Urothelium cell line (cell line): Measurements from ENCODE around the gene USP17L30.
"Not testable (repeated sequence)": the region's sequence is repeated elsewhere in the genome, so short reads cannot be mapped to it uniquely, and the experiment has no call there.

Experiments
- DNase-seq: peaks from one replicate; pipeline ENCODE4 v3.0.0; 2011; ENCODE audit warnings: low spot score, mixed read lengths
- FAIRE-seq: peaks from 2 replicates; lab custom pipeline; 2011; peaks lifted over from hg19 to GRCh38; lab: Jason Lieb, UNC

The USP17L30 gene, protein sequence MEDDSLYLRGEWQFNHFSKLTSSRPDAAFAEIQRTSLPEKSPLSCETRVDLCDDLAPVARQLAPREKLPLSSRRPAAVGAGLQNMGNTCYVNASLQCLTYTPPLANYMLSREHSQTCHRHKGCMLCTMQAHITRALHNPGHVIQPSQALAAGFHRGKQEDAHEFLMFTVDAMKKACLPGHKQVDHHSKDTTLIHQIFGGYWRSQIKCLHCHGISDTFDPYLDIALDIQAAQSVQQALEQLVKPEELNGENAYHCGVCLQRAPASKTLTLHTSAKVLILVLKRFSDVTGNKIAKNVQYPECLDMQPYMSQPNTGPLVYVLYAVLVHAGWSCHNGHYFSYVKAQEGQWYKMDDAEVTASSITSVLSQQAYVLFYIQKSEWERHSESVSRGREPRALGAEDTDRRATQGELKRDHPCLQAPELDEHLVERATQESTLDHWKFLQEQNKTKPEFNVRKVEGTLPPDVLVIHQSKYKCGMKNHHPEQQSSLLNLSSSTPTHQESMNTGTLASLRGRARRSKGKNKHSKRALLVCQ

DNA sequence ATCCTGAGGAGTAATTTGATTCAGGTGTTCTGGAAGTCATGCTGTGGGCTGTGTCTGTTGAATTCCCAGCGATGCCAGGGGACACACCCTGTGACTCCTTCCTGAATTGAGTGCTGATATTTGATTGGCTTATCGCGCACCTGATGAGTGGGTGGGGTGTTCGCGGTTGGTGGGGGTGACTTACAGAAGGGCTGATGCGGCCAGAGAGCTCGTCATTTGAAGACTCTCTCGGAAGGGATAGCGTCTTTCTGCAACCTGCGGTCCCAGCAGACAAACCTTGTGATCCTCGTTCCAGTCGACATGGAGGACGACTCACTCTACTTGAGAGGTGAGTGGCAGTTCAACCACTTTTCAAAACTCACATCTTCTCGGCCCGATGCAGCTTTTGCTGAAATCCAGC, at the start of gene USP17L30:
Gene USP17L30 (plus strand): TSS at position 301 of the 400 bp plus-strand sequence. CDS start 0 bp downstream, at position 301.
- DNase-seq, FAIRE-seq: not testable (repeated sequence)

DNA sequence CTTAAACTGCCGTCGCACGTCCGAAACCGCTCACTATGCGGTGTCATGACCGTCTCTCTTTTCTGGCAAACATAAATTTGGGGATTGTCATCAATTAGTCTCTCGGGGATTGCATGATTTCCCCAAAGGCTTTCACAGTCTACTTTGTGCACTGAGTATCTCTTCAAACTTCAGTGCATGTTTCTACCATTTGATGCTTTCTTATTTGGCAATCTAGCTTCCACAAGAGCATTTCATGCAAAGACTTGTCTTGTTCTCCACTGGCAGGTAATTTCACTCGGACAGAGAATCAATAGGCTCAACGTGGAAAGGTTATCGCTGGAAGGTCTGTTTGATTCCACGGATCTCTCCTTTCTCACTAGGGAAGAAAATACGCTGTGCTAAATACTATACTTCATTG, 38.7 kb upstream of the USP17L30 start:
- FAIRE-seq, DNase-seq: not testable (repeated sequence)

DNA sequence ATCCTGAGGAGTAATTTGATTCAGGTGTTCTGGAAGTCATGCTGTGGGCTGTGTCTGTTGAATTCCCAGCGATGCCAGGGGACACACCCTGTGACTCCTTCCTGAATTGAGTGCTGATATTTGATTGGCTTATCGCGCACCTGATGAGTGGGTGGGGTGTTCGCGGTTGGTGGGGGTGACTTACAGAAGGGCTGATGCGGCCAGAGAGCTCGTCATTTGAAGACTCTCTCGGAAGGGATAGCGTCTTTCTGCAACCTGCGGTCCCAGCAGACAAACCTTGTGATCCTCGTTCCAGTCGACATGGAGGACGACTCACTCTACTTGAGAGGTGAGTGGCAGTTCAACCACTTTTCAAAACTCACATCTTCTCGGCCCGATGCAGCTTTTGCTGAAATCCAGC, 38.1 kb upstream of the USP17L30 start, which contains the start of gene USP17L24:
Gene USP17L24 (plus strand): TSS at position 301 of the 400 bp plus-strand sequence. CDS start 0 bp downstream, at position 301.
- DNase-seq, FAIRE-seq: not testable (repeated sequence)

DNA sequence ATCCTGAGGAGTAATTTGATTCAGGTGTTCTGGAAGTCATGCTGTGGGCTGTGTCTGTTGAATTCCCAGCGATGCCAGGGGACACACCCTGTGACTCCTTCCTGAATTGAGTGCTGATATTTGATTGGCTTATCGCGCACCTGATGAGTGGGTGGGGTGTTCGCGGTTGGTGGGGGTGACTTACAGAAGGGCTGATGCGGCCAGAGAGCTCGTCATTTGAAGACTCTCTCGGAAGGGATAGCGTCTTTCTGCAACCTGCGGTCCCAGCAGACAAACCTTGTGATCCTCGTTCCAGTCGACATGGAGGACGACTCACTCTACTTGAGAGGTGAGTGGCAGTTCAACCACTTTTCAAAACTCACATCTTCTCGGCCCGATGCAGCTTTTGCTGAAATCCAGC, 33.3 kb upstream of the USP17L30 start, which contains the start of gene USP17L25:
Gene USP17L25 (plus strand): TSS at position 301 of the 400 bp plus-strand sequence. CDS start 0 bp downstream, at position 301.
- not testable (repeated sequence) for FAIRE-seq, DNase-seq

DNA sequence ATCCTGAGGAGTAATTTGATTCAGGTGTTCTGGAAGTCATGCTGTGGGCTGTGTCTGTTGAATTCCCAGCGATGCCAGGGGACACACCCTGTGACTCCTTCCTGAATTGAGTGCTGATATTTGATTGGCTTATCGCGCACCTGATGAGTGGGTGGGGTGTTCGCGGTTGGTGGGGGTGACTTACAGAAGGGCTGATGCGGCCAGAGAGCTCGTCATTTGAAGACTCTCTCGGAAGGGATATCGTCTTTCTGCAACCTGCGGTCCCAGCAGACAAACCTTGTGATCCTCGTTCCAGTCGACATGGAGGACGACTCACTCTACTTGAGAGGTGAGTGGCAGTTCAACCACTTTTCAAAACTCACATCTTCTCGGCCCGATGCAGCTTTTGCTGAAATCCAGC, 28.6 kb upstream of the USP17L30 start, which contains the start of gene USP17L26:
Gene USP17L26 (plus strand): TSS at position 301 of the 400 bp plus-strand sequence. CDS start 0 bp downstream, at position 301.
- not testable (repeated sequence) for DNase-seq, FAIRE-seq

DNA sequence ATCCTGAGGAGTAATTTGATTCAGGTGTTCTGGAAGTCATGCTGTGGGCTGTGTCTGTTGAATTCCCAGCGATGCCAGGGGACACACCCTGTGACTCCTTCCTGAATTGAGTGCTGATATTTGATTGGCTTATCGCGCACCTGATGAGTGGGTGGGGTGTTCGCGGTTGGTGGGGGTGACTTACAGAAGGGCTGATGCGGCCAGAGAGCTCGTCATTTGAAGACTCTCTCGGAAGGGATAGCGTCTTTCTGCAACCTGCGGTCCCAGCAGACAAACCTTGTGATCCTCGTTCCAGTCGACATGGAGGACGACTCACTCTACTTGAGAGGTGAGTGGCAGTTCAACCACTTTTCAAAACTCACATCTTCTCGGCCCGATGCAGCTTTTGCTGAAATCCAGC, 23.8 kb upstream of the USP17L30 start, which contains the start of gene USP17L5:
Gene USP17L5 (plus strand): TSS at position 301 of the 400 bp plus-strand sequence. CDS start 0 bp downstream, at position 301.
- not testable (repeated sequence) for FAIRE-seq, DNase-seq

DNA sequence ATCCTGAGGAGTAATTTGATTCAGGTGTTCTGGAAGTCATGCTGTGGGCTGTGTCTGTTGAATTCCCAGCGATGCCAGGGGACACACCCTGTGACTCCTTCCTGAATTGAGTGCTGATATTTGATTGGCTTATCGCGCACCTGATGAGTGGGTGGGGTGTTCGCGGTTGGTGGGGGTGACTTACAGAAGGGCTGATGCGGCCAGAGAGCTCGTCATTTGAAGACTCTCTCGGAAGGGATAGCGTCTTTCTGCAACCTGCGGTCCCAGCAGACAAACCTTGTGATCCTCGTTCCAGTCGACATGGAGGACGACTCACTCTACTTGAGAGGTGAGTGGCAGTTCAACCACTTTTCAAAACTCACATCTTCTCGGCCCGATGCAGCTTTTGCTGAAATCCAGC, 19.1 kb upstream of the USP17L30 start, which contains the start of gene USP17L27:
Gene USP17L27 (plus strand): TSS at position 301 of the 400 bp plus-strand sequence. CDS start 0 bp downstream, at position 301.
- DNase-seq, FAIRE-seq: not testable (repeated sequence)

DNA sequence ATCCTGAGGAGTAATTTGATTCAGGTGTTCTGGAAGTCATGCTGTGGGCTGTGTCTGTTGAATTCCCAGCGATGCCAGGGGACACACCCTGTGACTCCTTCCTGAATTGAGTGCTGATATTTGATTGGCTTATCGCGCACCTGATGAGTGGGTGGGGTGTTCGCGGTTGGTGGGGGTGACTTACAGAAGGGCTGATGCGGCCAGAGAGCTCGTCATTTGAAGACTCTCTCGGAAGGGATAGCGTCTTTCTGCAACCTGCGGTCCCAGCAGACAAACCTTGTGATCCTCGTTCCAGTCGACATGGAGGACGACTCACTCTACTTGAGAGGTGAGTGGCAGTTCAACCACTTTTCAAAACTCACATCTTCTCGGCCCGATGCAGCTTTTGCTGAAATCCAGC, 14.3 kb upstream of the USP17L30 start, which contains the start of gene USP17L28:
Gene USP17L28 (plus strand): TSS at position 301 of the 400 bp plus-strand sequence. CDS start 0 bp downstream, at position 301.
- FAIRE-seq, DNase-seq: not testable (repeated sequence)

DNA sequence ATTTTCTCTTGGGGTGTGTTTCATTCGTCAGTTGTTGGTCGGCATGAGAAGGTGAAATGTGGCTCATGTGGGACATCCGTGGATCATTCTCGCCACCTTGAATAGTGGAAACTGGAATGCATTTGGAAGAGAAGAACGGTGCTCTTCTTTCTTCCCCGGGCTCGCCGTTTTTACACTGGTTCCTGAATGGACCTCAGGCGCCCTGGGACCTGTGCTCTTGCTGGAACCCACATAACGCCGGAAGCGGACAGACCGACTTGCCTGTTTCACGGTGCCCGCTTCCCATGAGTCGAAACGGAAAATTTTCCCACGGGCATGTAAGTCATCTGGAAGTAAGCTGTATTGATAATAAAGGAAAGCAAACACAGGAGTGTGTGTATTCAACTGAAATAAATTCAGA, 12.1 kb upstream of the USP17L30 start:
- not testable (repeated sequence) for DNase-seq, FAIRE-seq

DNA sequence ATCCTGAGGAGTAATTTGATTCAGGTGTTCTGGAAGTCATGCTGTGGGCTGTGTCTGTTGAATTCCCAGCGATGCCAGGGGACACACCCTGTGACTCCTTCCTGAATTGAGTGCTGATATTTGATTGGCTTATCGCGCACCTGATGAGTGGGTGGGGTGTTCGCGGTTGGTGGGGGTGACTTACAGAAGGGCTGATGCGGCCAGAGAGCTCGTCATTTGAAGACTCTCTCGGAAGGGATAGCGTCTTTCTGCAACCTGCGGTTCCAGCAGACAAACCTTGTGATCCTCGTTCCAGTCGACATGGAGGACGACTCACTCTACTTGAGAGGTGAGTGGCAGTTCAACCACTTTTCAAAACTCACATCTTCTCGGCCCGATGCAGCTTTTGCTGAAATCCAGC, 9.6 kb upstream of the USP17L30 start, which contains the start of gene USP17L29:
Gene USP17L29 (plus strand): TSS at position 301 of the 400 bp plus-strand sequence. CDS start 0 bp downstream, at position 301.
- not testable (repeated sequence) for DNase-seq, FAIRE-seq

DNA sequence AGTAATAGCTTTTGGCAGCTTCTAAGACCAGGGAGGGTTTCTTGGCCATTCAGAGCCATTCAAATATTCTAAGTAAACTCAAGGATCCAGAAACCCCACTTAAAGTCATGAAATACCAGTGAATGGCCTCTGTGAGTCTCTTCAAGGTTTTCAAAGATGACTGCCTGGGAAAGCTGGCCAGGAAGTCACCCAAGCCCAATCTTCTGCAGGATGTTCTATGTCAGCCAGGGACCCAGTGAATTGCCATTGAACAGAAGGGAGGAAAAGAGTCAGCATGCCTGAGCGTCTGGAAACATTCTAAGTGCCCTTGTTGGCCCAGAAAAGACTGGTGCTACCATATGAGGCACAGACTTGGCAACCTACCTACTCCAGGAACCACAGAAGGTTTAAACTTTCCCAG, 17.0 kb downstream of the USP17L30 start:
- not testable (repeated sequence) for FAIRE-seq, DNase-seq

DNA sequence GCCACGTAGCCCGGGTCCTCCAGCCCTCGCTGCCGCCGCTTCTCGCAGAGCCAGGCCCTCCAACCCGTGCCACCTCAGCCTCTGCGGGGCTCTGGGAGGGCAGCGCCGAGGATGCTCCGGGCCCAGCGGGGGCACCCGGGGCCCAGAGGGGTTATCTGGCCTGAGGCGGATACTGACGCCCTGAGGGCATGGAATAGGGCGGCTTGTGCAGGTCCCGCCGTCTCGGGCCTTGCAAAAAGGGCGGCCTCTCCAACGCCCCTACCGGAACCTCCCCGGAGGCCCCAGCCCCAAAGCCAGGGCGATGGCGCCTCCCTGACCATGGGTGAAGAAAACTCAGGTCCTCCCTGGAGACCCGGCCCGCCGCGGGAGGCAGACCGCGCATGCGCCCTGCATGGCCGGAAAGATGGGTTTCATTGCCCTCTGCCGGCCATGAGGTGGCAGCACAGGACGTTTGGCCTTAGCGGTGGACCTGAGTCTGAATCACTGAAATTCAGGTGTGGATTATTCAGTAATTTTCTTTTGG, 18.1 kb downstream of the USP17L30 start:
- DNase-seq = peak; percentile 27
- not testable (repeated sequence) for FAIRE-seq

DNA sequence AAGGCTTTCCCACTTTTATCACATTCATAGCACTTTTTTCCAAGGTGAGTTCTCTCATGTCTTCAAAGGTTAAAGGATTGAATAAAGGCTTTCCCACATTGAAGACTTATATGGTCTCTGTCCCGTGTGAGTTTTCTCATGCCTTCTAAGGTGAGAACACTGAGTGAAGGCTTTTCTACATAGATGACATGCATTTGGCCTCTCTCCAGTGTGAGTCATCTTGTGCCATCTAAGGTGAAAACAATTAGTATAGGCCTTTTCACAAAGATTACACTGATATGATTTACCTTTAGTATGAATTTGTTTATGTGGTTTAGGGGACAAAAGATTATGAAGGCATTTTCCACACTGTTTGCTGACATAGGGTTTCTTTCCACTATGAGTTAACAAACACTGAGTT, 21.2 kb downstream of the USP17L30 start:
- no peak for DNase-seq
- no peak for FAIRE-seq

DNA sequence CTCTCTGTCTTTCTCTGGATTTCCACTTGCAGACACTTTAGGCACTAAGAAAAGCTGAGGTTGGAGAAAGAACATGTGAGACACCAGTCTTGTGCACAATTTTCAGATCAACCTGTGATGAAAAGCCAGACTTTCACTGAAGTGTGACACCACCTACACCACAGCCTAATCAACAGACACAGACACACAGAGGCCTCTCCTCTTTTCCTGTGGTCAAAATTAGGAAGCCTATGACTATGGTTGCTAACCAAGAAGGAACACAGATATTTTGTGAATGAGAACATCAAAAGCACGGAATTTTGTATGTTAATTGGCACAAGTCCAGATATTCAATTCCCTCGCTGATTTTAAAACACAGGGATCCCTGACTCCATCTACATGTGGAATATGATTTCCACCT, 26.1 kb downstream of the USP17L30 start:
- peak; percentile 4 for DNase-seq
- not testable (repeated sequence) for FAIRE-seq

DNA sequence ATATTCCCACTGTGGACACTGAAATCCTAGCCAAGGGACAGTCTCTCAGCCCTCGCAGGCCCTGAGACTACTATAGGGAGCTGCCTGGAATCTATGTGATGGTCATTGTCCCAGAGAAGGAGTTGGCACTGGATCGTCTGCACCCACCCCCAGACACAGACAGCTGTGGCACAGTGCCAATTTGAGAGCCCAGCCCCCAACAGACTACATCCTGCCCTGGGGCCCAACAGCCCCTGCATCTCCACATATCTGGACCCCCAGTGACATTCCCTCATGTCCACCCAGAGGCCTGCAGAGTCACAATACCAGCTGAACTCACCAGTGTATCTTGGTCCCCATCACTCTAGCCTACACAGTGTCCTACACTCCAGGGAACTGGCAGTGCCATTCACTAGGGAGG, 42.8 kb downstream of the USP17L30 start:
- not testable (repeated sequence) for FAIRE-seq, DNase-seq

DNA sequence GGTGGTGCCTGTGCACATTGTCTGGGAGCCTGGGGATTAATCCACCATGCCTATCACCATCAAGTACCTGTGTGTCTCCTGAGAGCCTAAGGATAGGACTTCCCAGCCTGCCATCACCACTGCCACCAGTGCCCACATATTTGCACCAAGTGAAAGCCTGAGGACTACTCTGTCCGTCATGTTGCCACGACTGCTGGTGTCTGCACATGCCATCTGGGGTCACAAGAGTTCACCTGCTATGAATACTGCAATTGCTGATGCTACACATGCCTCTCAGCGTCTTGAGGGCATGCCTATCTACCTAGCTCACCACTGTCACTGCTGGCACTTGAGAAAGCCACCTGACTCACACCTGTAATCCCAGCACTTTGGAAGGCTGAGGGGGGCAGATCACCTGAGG, 43.6 kb downstream of the USP17L30 start:
- not testable (repeated sequence) for DNase-seq, FAIRE-seq

DNA sequence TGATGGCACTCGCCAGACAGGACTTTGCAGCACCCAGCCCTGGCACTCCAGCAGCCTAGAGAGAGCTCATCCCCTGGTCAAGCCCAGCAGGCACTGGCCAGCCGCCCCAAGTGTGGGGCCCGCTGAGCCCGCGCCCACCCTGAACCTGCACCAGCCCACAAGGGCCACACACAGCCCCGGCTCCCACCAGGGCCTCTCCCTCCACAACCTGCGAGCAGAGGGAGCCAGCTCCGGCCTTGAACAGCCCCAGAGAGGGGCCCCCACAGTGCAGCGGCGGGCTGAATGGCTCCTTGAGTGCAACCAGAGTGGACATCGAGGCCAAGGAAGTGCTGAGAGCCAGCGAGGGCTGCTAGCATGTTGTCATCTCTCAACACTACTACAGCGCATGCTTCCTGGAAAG, 46.9 kb downstream of the USP17L30 start:
- DNase-seq = no peak
- no peak for FAIRE-seq
